Measurements from ENCODE around the gene DPH2.
A peak's percentile ranks its signal among the peaks of the same experiment; 100 is the strongest.

Gene DPH2

GRCh38 chr1:43944860-43945259 lies 24.9 kb upstream of the DPH2 start:
- no peak for DNase-seq (ENCODE audit: low spot score)

DNA sequence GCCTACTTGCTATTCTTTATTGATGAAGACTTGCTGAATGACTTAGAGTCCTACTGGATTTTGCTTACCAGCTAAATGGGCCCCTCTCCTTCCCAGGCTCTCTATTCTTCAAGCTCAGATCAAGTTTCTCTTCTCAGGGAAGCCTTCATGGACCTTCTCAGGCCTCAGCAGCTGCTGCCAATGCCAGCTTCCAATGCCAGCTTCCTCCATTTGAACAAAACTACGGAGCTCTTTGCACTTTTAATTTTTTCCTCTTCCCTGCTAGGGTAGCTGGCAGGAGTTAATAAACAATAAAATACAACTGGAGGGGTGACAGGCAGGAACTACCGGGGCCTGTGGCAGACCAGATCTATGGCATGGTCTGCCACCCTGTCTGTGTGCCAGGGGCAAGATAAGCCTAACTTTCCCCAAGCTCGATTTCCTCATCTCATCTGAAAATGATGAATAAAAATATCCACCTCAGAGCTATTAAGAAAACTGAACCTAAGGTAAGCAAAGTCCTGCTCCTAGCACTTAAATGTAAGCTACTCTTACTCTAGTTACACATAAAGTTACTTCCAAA lies 24.1 kb upstream of the DPH2 start:
- DNase-seq (ENCODE audit: low spot score): no peak

GRCh38 chr1:43946236-43947060 lies 23.4 kb upstream of the DPH2 start, which contains the start of gene IPO13:
Gene IPO13 (plus strand): TSS chr1:43946950. CDS start chr1:43947601, 651 bp downstream.
- DNase-seq (ENCODE audit: low spot score): peak; percentile 97

DNA sequence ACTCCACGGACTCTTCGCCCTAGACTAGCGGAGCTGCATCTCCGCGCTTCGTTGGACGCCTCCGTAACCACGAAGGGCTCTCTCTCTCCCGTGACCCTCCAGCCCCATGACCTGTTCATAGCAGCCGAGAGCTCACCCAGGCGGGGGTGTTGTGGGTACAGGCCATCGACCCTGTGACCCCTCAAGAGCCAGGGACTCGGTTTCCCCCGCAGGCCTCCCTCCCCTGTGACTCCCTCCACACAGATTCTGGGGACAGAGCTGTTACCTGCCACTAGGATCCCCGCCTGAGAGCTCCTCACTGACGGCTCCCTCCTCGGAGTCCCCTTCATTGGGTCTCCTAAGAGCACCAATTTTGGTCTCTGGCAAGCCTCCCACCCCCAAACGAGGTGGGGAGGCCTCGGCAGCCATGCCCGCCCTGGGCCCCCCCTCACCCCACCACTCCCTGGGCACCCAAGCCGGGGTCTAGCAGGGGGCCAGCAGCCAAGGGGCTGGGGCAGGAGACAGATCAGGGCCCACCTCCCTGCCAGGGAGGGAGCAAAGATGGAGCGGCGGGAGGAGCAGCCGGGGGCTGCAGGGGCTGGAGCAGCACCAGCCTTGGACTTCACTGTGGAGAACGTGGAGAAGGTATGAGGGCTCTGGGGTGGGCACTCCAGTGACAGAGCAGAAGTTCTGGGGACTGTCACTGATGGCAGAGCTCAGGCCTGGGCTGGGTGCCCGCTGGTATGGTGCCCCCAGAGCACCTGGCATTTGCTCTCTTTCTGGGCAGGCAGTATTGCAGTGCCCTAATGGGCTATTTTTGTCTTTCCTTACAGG lies 22.5 kb upstream of the DPH2 start:
- peak; percentile 53 for DNase-seq (ENCODE audit: low spot score)

DNA sequence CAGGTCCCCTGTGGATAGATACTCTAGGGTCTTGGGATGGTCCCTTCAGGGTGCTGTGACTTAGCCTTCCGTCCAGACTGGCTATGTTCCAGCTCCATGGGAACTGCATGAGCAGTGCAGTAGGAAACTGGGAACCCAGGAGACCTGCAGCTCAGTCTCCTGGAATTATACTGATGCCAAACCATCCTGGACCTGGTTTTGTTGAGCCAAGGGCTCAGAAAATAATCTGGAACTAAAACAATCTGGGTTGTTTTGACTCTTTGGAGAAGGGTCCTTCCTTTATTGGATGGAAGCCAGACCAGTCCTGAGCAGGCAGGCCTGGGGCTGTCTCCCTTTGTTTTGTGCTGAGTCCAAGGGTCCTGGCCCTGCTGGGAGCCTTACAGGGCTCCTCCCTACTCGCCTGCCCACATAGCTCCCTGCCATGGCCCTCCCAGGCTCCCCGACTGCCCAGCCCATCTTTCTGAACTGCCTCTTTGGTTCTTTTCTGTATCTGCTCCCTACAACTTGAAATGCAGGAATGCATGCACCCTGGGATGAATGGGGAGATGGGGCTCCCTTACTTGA lies 21.9 kb upstream of the DPH2 start:
- DNase-seq (ENCODE audit: low spot score): no peak

GRCh38 chr1:43949678-43950077 lies 20.1 kb upstream of the DPH2 start:
- DNase-seq (ENCODE audit: low spot score): no peak

DNA sequence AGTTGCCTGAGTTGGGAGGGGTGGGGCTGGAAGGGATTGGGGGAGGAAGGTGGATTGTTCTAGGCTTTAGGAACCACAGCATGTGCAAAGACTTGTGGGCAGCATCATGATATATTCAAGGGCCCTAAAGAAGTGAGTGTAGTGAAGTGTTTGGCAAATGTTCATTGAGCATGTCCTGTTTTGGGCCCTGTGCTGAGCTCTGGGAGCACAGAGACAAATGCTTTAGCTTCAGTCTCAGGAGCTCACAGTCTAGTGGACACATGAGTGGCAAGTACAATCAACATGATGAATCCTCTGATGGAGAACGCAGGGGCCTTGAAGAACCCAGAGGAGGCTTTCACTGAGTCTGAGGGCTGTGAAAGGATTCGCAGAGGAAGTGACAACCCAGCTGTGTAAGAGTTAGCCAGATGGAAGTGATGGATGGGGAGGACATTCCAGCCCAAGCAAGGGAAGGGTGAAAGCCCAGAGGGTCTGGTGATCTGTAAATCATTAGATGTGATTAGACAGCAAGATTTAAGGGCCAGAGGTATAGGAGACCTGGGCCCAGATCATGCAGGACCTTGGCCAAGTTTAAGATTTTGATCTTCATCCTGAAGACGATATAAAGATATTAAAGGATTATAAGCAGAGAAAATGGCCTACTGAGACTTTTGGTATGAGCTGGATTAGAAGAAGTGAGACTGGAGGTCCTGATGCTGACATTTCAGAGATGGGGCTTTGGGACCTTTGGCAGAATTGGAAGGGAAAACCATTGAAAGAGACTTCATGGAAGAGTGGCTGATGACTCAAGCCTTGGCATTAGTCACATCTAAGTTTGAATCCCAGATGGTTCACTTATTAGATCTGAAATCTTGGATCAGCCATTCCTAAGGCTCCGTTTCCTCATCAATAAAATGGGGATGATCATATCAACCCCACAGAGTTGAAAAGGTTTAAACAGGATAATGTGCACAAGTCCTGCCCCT lies 18.5 kb upstream of the DPH2 start:
- DNase-seq (ENCODE audit: low spot score): no peak

GRCh38 chr1:43952731-43953346 lies 17.0 kb upstream of the DPH2 start:
- DNase-seq (ENCODE audit: low spot score): no peak

DNA sequence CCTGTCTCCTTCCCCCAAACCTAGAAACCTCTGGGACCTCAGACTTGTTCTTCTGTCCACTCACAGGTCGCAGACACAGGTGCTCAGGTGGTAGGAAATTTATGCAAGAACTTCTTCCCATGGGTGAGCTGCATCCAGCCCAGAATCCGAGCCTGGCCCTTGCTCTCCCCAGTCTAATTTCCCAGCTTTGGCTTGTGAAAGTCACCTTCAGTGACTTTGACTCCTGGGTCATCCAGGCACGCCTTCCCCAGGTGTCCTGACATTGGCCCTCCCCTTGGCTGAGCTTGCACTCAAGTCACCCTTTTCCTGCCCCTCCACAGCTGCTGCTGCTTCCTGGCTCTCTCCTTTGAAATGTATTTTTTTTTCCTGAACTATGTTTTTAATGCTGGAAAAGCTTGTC lies 16.4 kb upstream of the DPH2 start:
- no peak for DNase-seq (ENCODE audit: low spot score)

- DNase-seq (ENCODE audit: low spot score): no peak
Measured at GRCh38 chr1:43954036-43954435, 15.8 kb upstream of the DPH2 start.

DNA sequence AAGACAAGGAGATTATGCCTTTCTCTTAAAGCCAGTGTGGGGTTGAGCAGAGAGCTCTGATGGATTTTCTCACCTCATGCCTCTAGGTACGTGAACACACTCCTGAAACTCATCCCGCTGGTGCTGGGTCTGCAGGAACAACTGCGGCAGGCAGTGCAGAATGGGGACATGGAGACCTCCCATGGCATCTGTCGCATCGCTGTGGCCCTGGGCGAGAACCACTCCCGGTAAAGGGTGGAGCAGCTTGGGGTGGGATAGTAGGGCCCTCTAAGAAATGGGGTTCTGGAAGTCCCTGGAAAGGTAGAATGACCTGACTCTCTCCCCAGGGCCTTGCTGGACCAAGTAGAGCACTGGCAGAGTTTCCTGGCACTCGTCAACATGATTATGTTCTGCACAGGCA lies 13.6 kb upstream of the DPH2 start:
- no peak for DNase-seq (ENCODE audit: low spot score)

DNA sequence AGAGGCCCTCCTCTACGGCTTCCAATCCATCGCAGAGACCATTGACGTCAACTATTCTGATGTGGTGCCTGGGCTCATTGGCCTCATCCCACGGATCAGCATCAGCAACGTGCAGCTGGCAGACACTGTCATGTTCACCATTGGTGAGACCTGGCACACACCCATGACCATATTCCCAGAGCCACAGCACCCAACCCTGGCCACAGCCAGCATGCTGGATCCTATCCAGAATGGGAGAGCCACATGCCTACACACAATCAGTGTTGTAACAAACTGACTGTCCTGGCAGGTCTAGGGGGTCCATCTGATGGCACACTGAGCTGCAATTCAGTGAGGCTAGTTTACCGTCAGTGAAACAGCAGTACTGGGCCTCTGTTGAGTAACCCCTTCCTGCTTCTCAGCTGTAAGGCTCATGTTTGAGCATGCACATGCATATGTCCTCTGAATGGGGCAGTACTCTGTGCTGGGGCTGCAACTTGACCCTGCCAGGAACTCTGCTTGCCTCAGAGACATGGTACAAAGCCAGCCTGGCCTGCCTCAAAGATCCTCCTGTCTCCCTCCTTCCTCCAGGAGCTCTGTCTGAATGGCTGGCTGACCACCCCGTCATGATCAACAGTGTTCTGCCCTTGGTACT lies 12.3 kb upstream of the DPH2 start:
- no peak for DNase-seq (ENCODE audit: low spot score)

GRCh38 chr1:43958351-43959255 lies 11.2 kb upstream of the DPH2 start:
- DNase-seq (ENCODE audit: low spot score): no peak

- DNase-seq (ENCODE audit: low spot score): no peak
Measured at GRCh38 chr1:43960798-43961197, 9.0 kb upstream of the DPH2 start.

- DNase-seq (ENCODE audit: low spot score): no peak
Measured at GRCh38 chr1:43961692-43962091, 8.1 kb upstream of the DPH2 start.

GRCh38 chr1:43962324-43962723 lies 7.5 kb upstream of the DPH2 start:
- no peak for DNase-seq (ENCODE audit: low spot score)

GRCh38 chr1:43963006-43963405 lies 6.8 kb upstream of the DPH2 start:
- DNase-seq (ENCODE audit: low spot score): no peak

- DNase-seq (ENCODE audit: low spot score): no peak
Measured at GRCh38 chr1:43963890-43964289, 5.9 kb upstream of the DPH2 start.

- no peak for DNase-seq (ENCODE audit: low spot score)
Measured at GRCh38 chr1:43965316-43965715, 4.5 kb upstream of the DPH2 start.
